GM13976 (cell line): ENCODE results near the gene DYNC1I1.

Source experiments
- DNase-seq: peaks from one replicate; pipeline ENCODE4 v3.0.0; 2012; ENCODE audit warnings: low spot score
- CTCF ChIP-seq: IDR thresholded peaks from 2 replicates; pipeline ENCODE4 v1.5.1; 2012; ENCODE audit warnings: borderline replicate concordance, mild to moderate bottlenecking; ENCODE audit not compliant: insufficient read depth; ENCODE audit errors: extremely low read depth, missing control alignments, control extremely low read depth
- in situ Hi-C: fragments of 300-500 bp; cut with MboI; formaldehyde crosslinking; loops from one replicate; pipeline ENCODE4 v1.12.0; 2022; ENCODE audit warnings: low sequenced_read_pairs, mixed read lengths, inconsistent platforms; ENCODE audit not compliant: unreplicated experiment

The DYNC1I1 gene

GRCh38 chr7:96034940-96035727 is 262.8 kb downstream of the DYNC1I1 start:
- no peak for DNase-seq
- TF ChIP-seq CTCF = no peak
- in situ Hi-C loops = no loop called here

GRCh38 chr7:96040250-96040772 is 268.0 kb downstream of the DYNC1I1 start:
- TF ChIP-seq CTCF = no peak
- no peak for DNase-seq
- in situ Hi-C loops = no loop called here

- TF ChIP-seq CTCF = no peak
- in situ Hi-C loops = no loop called here
- DNase-seq = no peak
Measured at GRCh38 chr7:96041171-96041570, 268.8 kb downstream of the DYNC1I1 start.

GRCh38 chr7:96045181-96045580 is 272.8 kb downstream of the DYNC1I1 start:
- TF ChIP-seq CTCF = no peak
- DNase-seq = no peak
- in situ Hi-C loops = no loop called here

- no peak for TF ChIP-seq CTCF
- in situ Hi-C loops = no loop called here
- DNase-seq = no peak
Measured at GRCh38 chr7:96045919-96046318, 273.6 kb downstream of the DYNC1I1 start.

GRCh38 chr7:96052289-96052688 is 279.9 kb downstream of the DYNC1I1 start:
- DNase-seq = no peak
- in situ Hi-C loops = loop anchor here (25.0 kb wide), 1 partner anchor 985 kb away; no protein-coding TSS in a partner anchor
- TF ChIP-seq CTCF = no peak
